Measurements from ENCODE around the gene POLR1A.

POLR1A gene

GRCh38 chr2:86124683-86125082 lies 19.0 kb upstream of the POLR1A start:
- no peak overlapping the region for H3K4me3 ChIP-seq (ENCODE audit: control insufficient read depth, low read depth, low read length)
- no peak for DNase-seq (ENCODE audit: low read depth)
- TF ChIP-seq CTCF (conservative IDR thresholded peaks at IDR 0.05; ENCODE audit: control insufficient read depth, insufficient read depth, low read depth, low read length) = no peak

GRCh38 chr2:86123328-86123925 lies 17.7 kb upstream of the POLR1A start:
- no peak for TF ChIP-seq CTCF (conservative IDR thresholded peaks at IDR 0.05; ENCODE audit: control insufficient read depth, insufficient read depth, low read depth, low read length)
- no peak for DNase-seq (ENCODE audit: low read depth)
- H3K4me3 ChIP-seq (ENCODE audit: control insufficient read depth, low read depth, low read length) = no peak overlapping the region

- H3K4me3 ChIP-seq (ENCODE audit: control insufficient read depth, low read depth, low read length) = no peak overlapping the region
- no peak for TF ChIP-seq CTCF (conservative IDR thresholded peaks at IDR 0.05; ENCODE audit: control insufficient read depth, insufficient read depth, low read depth, low read length)
- no peak for DNase-seq (ENCODE audit: low read depth)
Observed at GRCh38 chr2:86118130-86118529, 12.4 kb upstream of the POLR1A start.

- peak; percentile 3 for DNase-seq (ENCODE audit: low read depth)
- peak overlapping the region; percentile 96 for H3K4me3 ChIP-seq (ENCODE audit: control insufficient read depth, low read depth, low read length)
- TF ChIP-seq CTCF (conservative IDR thresholded peaks at IDR 0.05; ENCODE audit: control insufficient read depth, insufficient read depth, low read depth, low read length) = no peak
Observed at GRCh38 chr2:86107031-86107430, 1.3 kb upstream of the POLR1A start.

GRCh38 chr2:86105969-86106945 lies 571 bp upstream of the POLR1A start, which contains the start of gene PTCD3:
TSS of gene PTCD3 (plus strand) at chr2:86106235. CDS start at chr2:86106248, 13 bp downstream.
- TF ChIP-seq CTCF (conservative IDR thresholded peaks at IDR 0.05; ENCODE audit: control insufficient read depth, insufficient read depth, low read depth, low read length) = no peak
- peak; percentile 93 for DNase-seq (ENCODE audit: low read depth)
- peak within 1 kb of the TSS; percentile 96 for H3K4me3 ChIP-seq (ENCODE audit: control insufficient read depth, low read depth, low read length)

GRCh38 chr2:86102157-86102556 lies 3.5 kb downstream of the POLR1A start:
- no peak for DNase-seq (ENCODE audit: low read depth)
- H3K4me3 ChIP-seq (ENCODE audit: control insufficient read depth, low read depth, low read length) = no peak overlapping the region
- TF ChIP-seq CTCF (conservative IDR thresholded peaks at IDR 0.05; ENCODE audit: control insufficient read depth, insufficient read depth, low read depth, low read length) = no peak

Measured in fibroblast of mammary gland (primary cell).